Activated CD4-positive, alpha-beta memory T cell treated with anti-CD3 and anti-CD28 coated beads, Interleukin-2, amount 10 ng/mL, durations not matched to agents 7 days and 5 days (primary cell): ENCODE results near the gene PHEX. TPM values are rescaled to one million over a fixed set of nuclear protein-coding genes. Genes with fewer than 3 reads are reported as not detected.

ENCODE experiments used
- CTCF ChIA-PET: fragments of 350-600 bp; sonication (Branson Sonifier 250); formaldehyde crosslinking; loops from one replicate; lab custom pipeline; 2021; ENCODE audit warnings: antibody characterized with exemption, inconsistent platforms; lab: Charles Lee
- POLR2A ChIA-PET: fragments of 350-600 bp; sonication (Branson Sonifier 250); formaldehyde crosslinking; loops from one replicate; lab custom pipeline; 2021; ENCODE audit warnings: antibody characterized with exemption; lab: Charles Lee
- DNase-seq: peaks from one replicate; pipeline ENCODE4 v3.0.0-alpha.2; 2020
- H3K27ac Mint-ChIP-seq: one replicate; pipeline ENCODE4 v1.8.0; 2021; ENCODE audit warnings: mild to moderate bottlenecking, mixed read lengths
- H3K27me3 Mint-ChIP-seq: one replicate; pipeline ENCODE4 v1.8.0; 2021; ENCODE audit warnings: mixed read lengths
- H3K36me3 Mint-ChIP-seq: one replicate; pipeline ENCODE4 v1.8.0; 2021; ENCODE audit warnings: low read depth, mixed read lengths
- H3K4me1 Mint-ChIP-seq: one replicate; pipeline ENCODE4 v1.8.0; 2021; ENCODE audit warnings: mixed read lengths
- H3K4me3 Mint-ChIP-seq: one replicate; pipeline ENCODE4 v1.8.0; 2021; ENCODE audit warnings: mild to moderate bottlenecking, mixed read lengths
- H3K9me3 Mint-ChIP-seq: one replicate; pipeline ENCODE4 v1.8.0; 2021; ENCODE audit warnings: mixed read lengths
- total RNA-seq, 2 experiments: library from RNA; stranded (reverse); gene quantifications; one replicate each; pipeline ENCODE4 v1.2.3, GENCODE V29; 2021

PHEX gene
- total RNA-seq, 2 experiments from 2014 or later, result 0.10 to 0.23 TPM

DNA sequence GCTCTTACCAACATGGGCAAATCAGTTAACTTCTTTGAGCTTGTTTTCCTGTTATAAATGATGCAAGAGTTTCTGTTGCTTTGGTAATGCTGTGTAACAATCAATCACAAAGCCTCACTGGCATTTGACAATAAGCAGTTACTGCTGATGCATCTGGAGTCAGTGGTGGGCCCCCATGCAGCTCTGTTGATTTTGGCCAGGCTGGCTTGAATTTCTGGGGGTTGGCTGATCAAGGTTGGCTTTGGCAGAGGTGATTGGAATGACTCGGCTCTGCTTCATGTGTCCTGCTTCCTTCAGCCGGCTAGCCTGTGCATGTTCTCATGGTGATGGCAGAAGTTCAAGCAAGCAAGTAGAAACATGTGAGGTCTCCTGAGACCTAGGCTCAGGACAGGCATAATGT is 90.4 kb downstream of the PHEX start:
- Mint-ChIP-seq H3K9me3 (no peaks in the 10 kb centered on the region), H3K4me1 (no peaks in the 10 kb centered on the region), H3K36me3 (no peaks in the 10 kb centered on the region), H3K27ac (no peak overlapping the region), H3K4me3 (no peak overlapping the region), H3K27me3 (no peaks in the 10 kb centered on the region)
- no peak for DNase-seq
- POLR2A ChIA-PET, result no interaction called here
- CTCF ChIA-PET, result no interaction called here

DNA sequence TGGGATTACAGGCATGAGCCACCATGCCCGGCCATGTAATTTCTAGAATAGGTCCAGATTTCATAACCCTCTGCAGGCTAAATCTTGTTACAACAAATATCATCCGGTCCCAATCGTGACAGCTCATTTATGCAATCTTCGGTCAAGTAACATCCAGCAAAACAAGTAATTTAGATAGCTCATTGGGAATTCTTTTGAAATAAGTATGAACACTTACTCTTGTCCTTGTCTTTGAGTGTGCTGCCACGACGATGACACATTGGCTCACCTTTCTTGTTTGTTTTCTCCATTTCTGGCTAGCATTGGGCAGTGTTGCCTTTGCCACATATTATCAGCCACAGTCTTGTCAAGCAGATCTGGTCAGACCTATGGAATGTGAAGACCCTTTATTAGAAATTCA is 92.0 kb downstream of the PHEX start:
- no peak overlapping the region for H3K4me3 Mint-ChIP-seq
- H3K9me3 Mint-ChIP-seq, result no peaks in the 10 kb centered on the region
- ChIA-PET CTCF (no interaction called here), POLR2A (no interaction called here)
- DNase-seq, result no peak
- no peaks in the 10 kb centered on the region for H3K4me1 Mint-ChIP-seq
- no peaks in the 10 kb centered on the region for H3K27me3 Mint-ChIP-seq
- H3K36me3 Mint-ChIP-seq, result no peaks in the 10 kb centered on the region
- no peak overlapping the region for H3K27ac Mint-ChIP-seq

DNA sequence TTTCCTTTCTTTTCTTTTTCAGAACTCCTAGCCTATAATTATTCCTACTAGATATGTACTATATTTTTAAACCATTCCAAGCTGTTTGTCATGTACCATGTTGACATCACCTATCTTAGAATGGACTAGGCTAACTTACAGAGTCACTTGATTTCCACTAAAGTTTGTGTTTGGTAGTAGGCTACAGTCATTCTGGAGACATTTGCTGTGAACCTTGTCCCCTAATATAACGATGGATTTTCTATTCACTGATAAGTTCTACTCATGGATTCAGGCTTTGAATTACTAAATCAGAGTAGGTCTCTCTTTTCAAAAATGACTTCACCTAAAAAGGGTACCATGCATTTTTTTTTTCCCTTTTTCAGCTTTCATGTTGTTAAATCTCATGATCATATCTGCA is 93.4 kb downstream of the PHEX start:
- H3K4me1 Mint-ChIP-seq, result no peaks in the 10 kb centered on the region
- H3K9me3 Mint-ChIP-seq, result no peaks in the 10 kb centered on the region
- ChIA-PET POLR2A (interaction anchor here (0.6 to 0.8 kb wide), 2 partner anchors 10 to 30 kb away, joined by 3 to 5 read pairs; no protein-coding TSS in a partner anchor), CTCF (no interaction called here)
- no peaks in the 10 kb centered on the region for H3K27me3 Mint-ChIP-seq
- DNase-seq, result no peak
- no peaks in the 10 kb centered on the region for H3K36me3 Mint-ChIP-seq
- no peak overlapping the region for H3K4me3 Mint-ChIP-seq
- H3K27ac Mint-ChIP-seq, result no peak overlapping the region

DNA sequence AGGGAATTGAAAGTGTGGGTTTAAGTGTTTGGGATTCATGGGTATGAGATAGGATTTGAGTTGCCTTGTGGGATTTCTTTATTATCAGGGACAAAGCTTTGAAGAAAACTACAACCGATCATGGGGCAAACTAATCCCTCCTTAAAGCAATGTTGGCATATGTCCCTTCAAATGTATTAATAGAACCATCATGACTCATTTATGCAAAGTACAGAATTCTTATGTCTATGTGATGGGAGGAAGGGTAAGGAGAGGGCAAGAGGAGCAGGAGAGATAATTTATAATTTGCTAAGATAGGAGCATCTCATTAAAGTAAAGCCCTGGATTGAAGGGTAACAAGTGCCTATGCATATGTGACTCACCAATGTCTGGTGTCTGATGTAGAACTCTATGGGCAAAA is 94.2 kb downstream of the PHEX start:
- H3K27ac Mint-ChIP-seq, result no peak overlapping the region
- H3K9me3 Mint-ChIP-seq, result no peaks in the 10 kb centered on the region
- no peak overlapping the region for H3K4me3 Mint-ChIP-seq
- H3K36me3 Mint-ChIP-seq, result no peaks in the 10 kb centered on the region
- no peak for DNase-seq
- H3K27me3 Mint-ChIP-seq, result no peaks in the 10 kb centered on the region
- ChIA-PET POLR2A (interaction anchor here (0.8 kb wide), 1 partner anchor 9 kb away, joined by 5 read pairs; no protein-coding TSS in a partner anchor), CTCF (no interaction called here)
- no peaks in the 10 kb centered on the region for H3K4me1 Mint-ChIP-seq

DNA sequence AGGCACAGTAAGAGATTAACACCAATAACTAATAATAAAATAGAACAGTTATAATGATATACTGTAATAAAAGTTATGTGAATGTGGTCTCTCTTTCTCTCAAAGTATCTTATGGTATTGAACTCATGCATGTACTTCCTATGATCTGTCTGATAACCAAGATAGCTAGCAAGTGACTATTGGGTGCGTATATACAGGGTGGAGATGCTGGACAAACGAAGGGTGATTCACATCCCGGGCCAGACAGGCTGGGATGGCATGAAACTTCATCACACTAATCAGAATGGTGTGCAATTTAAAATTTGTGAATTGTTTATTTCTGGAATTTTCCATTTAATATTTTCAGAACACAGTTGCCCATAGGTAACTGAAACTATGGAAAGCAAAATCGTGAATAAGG is 96.8 kb downstream of the PHEX start:
- no peaks in the 10 kb centered on the region for H3K36me3 Mint-ChIP-seq
- H3K9me3 Mint-ChIP-seq, result no peaks in the 10 kb centered on the region
- ChIA-PET POLR2A (no interaction called here), CTCF (no interaction called here)
- no peaks in the 10 kb centered on the region for H3K27me3 Mint-ChIP-seq
- no peaks in the 10 kb centered on the region for H3K4me1 Mint-ChIP-seq
- DNase-seq, result no peak
- no peak overlapping the region for H3K4me3 Mint-ChIP-seq
- H3K27ac Mint-ChIP-seq, result no peak overlapping the region

DNA sequence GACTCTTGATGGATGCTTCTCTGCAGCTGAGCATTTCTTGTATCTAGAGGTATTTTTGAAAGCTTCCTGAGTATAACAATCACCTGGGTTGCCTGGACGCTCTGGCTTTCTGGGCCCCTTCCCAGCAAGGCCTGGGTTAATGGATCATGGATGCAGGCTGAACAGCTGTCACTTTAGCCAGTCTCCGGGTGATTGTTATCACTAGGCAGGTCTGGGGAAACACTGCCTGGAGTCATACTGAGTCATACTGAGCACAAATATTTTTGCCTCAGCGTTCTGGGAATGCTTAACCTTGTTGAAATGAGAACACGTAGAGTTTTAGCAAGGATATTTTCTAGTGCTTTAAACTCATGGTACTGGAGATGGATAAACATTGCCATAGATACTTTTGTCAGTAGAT is 102.6 kb downstream of the PHEX start:
- Mint-ChIP-seq H3K36me3 (no peaks in the 10 kb centered on the region), H3K4me3 (no peak overlapping the region), H3K27me3 (no peaks in the 10 kb centered on the region), H3K9me3 (no peaks in the 10 kb centered on the region), H3K27ac (no peak overlapping the region), H3K4me1 (peaks cover 12% of the 10 kb centered on the region)
- DNase-seq, result no peak
- POLR2A ChIA-PET, result no interaction called here
- CTCF ChIA-PET, result interaction anchor here (0.6 to 2.6 kb wide), 3 partner anchors 57 to 614 kb away, joined by 3 to 29 read pairs (median 7); no protein-coding TSS in a partner anchor

DNA sequence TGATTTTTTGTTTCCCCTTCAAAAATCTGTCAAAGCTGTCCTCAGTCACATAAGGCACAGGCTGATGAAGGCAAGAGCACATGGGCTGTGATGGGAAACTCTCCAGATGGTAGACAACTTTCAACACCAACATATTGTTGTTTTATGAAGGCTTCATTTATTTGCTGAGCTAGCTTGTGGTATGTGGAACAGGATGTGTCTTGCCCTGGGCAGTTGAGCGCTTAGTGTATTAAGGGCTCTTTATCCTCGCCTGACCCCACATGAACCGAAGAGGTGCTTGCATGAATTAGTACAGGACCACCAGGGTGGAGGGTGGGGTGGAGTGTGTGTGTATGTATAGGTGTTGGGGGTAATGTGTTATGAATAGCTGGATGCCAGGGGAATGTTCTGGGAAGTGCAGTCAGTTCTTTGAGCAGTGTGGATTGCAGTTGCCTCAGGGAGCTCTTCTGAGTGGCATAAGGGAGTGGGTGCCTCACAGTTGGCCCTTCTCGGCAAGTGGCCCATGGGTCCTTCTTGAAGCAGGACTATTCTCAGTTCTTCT is 103.1 kb downstream of the PHEX start:
- no peaks in the 10 kb centered on the region for H3K36me3 Mint-ChIP-seq
- POLR2A ChIA-PET, result interaction anchor here (1.4 kb wide), 1 partner anchor 9 kb away, joined by 5 read pairs; no protein-coding TSS in a partner anchor
- no peaks in the 10 kb centered on the region for H3K27me3 Mint-ChIP-seq
- CTCF ChIA-PET, result interaction anchor here (1.0 to 2.6 kb wide), 6 partner anchors 11 to 613 kb away, joined by 4 to 29 read pairs (median 7); no protein-coding TSS in a partner anchor
- peaks cover 12% of the 10 kb centered on the region for H3K4me1 Mint-ChIP-seq
- H3K27ac Mint-ChIP-seq, result no peak overlapping the region
- no peaks in the 10 kb centered on the region for H3K9me3 Mint-ChIP-seq
- H3K4me3 Mint-ChIP-seq, result no peak overlapping the region
- DNase-seq, result no peak

DNA sequence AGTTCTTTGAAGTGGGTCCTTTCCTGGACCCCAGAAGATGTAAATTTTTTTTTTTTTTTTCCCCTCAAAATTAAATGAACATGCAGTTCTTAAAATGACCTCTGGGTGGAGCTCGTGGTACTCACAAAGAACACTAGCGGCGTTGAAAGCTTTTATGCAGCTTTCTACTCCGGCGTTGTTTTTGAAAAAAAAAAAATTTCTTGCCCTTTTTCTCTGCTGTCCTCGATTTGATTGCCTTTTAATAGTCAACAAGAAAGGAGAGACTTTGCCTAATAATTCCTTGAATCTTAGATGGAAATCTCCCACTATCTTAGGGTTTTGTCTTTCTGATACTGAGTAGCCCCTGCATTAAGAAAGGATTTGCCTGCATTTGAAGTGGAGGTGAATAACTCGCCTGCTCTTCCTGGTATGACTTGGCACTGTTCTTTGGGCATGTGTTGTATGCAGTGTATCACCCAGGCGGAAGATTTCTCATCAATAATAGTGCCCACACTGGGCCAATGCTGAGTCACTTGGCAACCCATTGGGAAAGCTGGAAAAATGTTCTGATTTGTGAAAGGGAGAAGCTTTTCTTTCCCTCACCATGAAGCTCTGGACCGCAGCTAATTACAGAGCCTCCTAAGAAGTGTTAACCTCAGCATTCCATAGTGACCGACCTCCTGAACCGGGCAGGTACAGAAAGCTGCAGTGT is 104.0 kb downstream of the PHEX start:
- Mint-ChIP-seq H3K27me3 (no peaks in the 10 kb centered on the region), H3K4me3 (no peak overlapping the region), H3K36me3 (no peaks in the 10 kb centered on the region), H3K9me3 (no peaks in the 10 kb centered on the region), H3K27ac (no peak overlapping the region), H3K4me1 (peaks cover 12% of the 10 kb centered on the region)
- no peak for DNase-seq
- ChIA-PET POLR2A (interaction anchor here (1.4 kb wide), 1 partner anchor 10 kb away, joined by 5 read pairs; no protein-coding TSS in a partner anchor), CTCF (interaction anchor here (0.7 to 2.6 kb wide), 12 partner anchors 10 to 1312 kb away, joined by 3 to 29 read pairs (median 4); no protein-coding TSS in a partner anchor)

DNA sequence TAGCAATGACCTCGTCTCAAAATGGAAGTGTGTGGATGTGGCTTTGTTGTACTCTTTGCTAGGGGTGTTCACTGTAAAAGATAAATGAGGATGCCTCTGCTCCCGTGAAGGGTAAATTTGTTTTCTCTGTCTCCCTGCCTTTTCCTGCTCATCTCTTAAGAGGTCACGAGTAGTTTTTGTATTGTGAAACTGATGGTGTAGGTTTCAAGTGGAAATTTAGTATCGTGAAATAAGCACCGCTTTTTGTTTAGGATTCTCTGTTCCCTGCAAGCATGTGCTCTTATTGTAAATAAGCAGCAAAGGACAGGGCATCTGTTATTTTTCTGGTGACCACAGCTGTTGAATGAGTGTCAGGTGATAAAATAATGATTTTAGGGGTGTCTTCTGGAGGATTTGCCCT is 104.6 kb downstream of the PHEX start:
- Mint-ChIP-seq H3K36me3 (no peaks in the 10 kb centered on the region), H3K27ac (no peak overlapping the region), H3K27me3 (no peaks in the 10 kb centered on the region), H3K4me1 (peaks cover 12% of the 10 kb centered on the region), H3K4me3 (no peak overlapping the region), H3K9me3 (no peaks in the 10 kb centered on the region)
- no peak for DNase-seq
- ChIA-PET POLR2A (no interaction called here), CTCF (interaction anchor here (1.1 to 2.6 kb wide), 4 partner anchors 47 to 611 kb away, joined by 3 to 29 read pairs (median 10); no protein-coding TSS in a partner anchor)

DNA sequence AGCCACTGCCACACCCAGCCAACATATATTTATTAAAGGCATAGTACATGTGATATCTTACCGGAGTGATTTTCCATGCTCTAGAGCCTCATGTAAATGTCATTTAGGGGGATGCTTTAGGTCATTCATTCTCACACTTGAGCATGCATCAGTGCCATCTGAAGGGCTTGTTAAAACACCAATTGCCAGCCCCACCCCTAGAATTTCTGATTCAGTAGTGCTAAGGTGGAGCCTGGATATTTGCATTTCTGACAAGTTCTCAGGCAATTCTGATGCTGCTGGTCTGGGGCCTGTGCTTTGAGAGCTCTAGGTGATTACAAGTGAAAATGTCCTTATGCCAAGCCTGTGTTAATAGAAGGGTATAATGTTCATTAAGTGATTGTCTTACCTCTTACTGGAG is 107.7 kb downstream of the PHEX start:
- no peak overlapping the region for H3K27ac Mint-ChIP-seq
- no peak overlapping the region for H3K4me3 Mint-ChIP-seq
- POLR2A ChIA-PET, result no interaction called here
- no peaks in the 10 kb centered on the region for H3K36me3 Mint-ChIP-seq
- H3K4me1 Mint-ChIP-seq, result peaks cover 11% of the 10 kb centered on the region
- no peaks in the 10 kb centered on the region for H3K27me3 Mint-ChIP-seq
- H3K9me3 Mint-ChIP-seq, result no peaks in the 10 kb centered on the region
- CTCF ChIA-PET, result no interaction called here
- no peak for DNase-seq

DNA sequence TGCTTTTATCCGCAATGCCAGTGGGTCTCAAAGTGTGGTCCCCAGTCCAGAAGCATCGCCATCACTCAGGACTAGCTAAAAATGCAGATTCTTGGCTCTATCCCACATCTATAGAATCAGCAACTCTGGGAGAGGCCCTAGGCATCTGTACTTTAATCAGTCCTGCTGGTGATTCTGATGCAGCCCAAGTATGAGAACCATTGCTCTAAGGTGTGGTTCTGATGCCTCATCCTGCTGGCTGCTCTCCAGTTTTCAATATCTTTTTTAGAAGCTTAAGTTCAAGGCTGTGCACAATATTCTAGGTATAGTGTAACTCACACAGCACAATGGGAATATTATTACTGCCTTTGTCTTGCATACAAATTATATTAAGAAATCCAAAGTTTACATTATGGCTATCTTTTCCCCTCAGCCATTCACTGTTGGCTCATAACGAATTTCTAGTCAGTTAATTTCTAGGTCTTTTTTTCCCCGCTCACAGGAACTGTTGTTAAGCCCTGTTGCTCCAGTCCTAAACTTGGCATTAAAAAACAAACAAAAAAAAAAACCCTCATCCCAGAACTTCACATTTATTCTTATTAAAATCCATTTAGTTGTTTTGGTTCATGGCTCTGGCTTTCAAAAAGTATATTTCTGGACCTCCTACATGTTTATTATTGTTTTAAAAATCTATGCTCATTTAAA is 109.1 kb downstream of the PHEX start:
- peaks cover under 1% of the 10 kb centered on the region for H3K4me1 Mint-ChIP-seq
- H3K4me3 Mint-ChIP-seq, result no peak overlapping the region
- H3K27ac Mint-ChIP-seq, result no peak overlapping the region
- no peak for DNase-seq
- ChIA-PET POLR2A (no interaction called here), CTCF (interaction anchor here (0.6 kb wide), 1 partner anchor 10 kb away, joined by 3 read pairs; no protein-coding TSS in a partner anchor)
- H3K27me3 Mint-ChIP-seq, result no peaks in the 10 kb centered on the region
- no peaks in the 10 kb centered on the region for H3K9me3 Mint-ChIP-seq
- no peaks in the 10 kb centered on the region for H3K36me3 Mint-ChIP-seq

DNA sequence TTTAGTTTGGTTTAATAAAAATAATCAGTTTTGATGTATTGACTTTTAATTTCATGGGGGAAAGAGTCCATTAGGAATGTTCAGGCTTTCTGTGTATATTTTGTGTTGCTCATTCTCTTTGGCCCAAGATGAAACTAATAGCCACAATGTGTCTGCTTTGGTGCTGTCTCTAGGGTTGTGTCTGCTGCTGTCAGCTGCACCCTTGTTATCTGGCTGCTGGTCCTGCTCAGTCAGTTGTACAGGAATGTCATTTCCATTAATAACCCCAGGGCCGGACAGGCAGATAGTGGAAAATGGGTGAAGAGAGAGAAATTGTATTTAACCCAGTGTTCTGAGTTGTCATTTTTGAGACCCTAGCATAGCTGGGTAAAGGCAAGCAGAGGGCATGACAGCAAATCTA is 115.1 kb downstream of the PHEX start:
- Mint-ChIP-seq H3K4me1 (no peaks in the 10 kb centered on the region), H3K27me3 (no peaks in the 10 kb centered on the region)
- POLR2A ChIA-PET, result no interaction called here

DNA sequence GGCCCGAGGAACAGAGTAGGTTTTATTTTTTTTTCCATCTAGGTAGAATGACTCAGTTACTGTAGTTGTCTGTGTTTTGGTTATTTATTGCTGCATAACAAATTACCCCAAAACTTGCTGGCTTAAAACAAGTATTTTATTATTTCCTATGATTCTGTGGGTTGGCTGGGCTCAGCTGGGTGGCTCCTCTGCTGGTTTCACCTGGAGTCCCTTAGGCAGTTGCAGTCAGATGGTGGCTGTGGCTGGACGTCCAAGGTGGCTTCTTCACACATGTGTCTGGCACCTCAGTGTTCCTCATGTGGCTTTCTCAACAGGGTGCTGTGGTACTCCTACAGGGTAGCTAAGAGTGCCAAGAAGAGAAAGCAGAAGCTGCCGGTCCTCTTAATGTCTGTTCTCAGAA is 115.8 kb downstream of the PHEX start:
- no peaks in the 10 kb centered on the region for H3K36me3 Mint-ChIP-seq
- DNase-seq, result no peak

More for the DNA sequence above, 115.1 kb downstream of the PHEX start:
- Mint-ChIP-seq H3K27ac (no peak overlapping the region), H3K4me3 (no peak overlapping the region), H3K9me3 (no peaks in the 10 kb centered on the region), H3K36me3 (no peaks in the 10 kb centered on the region)
- no peak for DNase-seq
- CTCF ChIA-PET, result no interaction called here

More for the DNA sequence above, 115.8 kb downstream of the PHEX start:
- Mint-ChIP-seq H3K27ac (no peak overlapping the region), H3K4me3 (no peak overlapping the region), H3K9me3 (no peaks in the 10 kb centered on the region), H3K4me1 (no peaks in the 10 kb centered on the region), H3K27me3 (no peaks in the 10 kb centered on the region)
- POLR2A ChIA-PET, result no interaction called here
- CTCF ChIA-PET, result no interaction called here
